SKM-1 (cell line): ENCODE results near the gene OTOG.

Experiments used
- DNase-seq: peaks from one replicate; lab custom pipeline; 2025; ENCODE audit not compliant: unreplicated experiment; lab: John Stamatoyannopoulos, UW

The OTOG gene

GRCh38 chr11:17581036-17581731, 34.1 kb downstream of the OTOG start:
- no peak for DNase-seq

- no peak for DNase-seq
Observed at GRCh38 chr11:17581732-17582053, 34.6 kb downstream of the OTOG start.

DNA sequence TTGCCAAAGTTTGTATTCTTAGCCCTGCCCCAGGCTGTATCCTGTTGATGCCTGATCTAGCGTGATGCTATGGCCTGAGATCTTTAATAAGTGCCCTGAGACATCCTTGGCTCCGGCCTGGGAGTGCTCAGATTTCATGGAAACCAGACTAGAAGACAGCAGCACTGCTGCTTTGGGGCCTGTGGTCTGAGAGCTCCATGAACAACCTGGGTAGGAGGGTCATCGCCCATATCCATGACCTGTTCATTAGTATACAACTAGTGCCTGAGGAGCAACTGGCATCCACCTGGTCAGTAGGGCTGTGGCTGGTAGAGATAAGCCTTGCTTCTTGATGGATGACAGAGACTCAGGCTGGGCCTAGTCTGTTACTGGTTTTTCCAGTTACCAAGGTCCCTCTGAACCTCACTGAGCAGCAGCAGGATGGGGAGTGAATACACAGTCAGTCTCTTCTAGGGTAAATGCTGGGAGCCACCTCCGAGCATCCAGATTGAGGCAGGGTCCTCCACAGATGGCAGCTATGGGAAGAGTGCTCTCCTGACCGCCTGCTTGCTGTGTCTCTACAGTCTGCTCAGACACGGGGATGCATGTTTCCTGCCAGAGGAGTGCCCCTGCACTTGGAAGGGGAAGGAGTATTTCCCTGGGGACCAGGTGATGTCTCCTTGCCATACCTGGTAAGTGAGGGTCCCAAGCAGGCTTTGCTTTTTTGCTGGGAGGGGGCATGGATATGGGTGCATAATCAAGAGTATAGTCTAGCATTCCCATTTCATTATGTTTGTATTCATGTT, 39.0 kb downstream of the OTOG start:
- no peak for DNase-seq

GRCh38 chr11:17588166-17588565, 41.1 kb downstream of the OTOG start:
- DNase-seq: no peak

GRCh38 chr11:17588721-17589120, 41.7 kb downstream of the OTOG start:
- DNase-seq: no peak

- no peak for DNase-seq
Observed at GRCh38 chr11:17590463-17590862, 43.4 kb downstream of the OTOG start.

DNA sequence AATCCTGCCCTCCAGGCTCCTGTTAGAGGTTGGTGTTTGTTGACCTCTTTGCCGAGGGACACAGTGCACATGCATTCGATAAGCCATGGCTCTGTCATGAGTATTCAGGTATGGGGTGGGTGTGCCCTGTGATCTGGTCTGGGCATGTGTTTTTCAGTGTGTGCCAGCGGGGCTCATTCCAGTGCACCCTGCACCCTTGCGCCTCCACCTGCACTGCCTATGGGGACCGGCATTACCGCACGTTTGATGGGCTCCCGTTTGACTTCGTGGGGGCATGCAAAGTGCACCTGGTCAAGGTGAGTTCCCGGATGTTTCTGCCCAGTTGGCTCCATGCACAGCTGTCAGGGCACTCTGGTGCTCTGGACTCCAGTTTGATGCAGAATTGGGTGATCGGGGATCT, 44.2 kb downstream of the OTOG start:
- DNase-seq: no peak

DNA sequence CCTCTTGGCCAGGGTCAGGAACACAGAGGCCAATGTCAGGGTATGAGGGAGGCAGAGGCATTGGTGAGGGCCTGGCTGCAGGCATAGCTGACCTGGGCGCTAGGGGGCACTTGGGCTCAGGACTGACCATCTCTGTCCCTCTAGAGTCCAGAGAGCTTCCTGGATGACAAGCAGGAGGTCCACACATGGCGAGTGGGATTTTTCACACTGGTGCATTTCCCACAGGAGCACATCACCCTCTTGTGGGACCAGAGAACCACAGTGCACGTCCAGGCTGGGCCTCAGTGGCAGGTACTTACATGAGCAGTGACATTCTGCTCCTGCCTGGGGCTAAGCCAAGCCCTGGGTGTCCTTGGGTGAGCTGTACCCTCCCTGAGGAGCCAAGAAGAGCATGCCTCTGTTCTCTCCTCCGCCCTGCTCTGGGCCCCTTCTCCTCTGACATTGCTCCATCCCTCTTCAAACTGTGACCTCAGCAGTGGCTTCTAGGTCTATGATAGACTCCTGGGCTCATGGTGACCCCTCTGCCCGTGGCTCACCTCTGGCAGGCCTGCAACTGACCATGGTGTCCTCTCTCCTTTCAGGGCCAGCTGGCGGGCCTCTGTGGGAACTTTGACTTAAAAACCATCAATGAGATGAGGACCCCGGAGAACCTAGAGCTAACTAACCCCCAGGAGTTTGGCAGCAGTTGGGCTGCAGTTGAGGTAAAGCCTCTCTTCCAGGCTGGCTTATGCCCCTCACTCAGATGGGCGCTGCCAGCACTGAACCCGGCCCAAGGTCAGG, 46.6 kb downstream of the OTOG start:
- no peak for DNase-seq

DNA sequence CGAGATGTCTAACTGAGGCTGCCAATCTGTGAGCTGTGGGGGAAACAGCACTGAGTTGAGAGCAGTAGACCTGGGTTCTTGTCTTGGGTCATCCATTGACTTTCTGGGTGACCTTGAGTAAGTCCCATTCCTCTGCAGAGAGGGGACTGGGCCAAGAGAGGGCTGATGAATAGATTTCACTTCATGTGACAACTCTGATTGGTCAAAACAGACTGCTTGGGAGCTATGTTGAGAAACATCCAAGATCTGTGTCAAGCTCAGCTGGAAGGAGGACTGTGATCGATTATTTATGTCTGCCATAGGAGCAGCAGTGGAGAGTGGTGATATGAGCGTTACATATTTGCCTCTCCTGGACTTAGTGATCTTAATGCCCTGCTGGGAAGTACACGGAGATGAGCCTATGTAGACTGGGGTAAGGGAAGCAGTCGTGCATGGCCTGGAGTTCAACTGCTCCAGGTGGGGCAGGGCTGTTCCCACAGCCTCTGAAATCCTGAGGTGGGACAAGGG, 47.7 kb downstream of the OTOG start:
- no peak for DNase-seq

DNA sequence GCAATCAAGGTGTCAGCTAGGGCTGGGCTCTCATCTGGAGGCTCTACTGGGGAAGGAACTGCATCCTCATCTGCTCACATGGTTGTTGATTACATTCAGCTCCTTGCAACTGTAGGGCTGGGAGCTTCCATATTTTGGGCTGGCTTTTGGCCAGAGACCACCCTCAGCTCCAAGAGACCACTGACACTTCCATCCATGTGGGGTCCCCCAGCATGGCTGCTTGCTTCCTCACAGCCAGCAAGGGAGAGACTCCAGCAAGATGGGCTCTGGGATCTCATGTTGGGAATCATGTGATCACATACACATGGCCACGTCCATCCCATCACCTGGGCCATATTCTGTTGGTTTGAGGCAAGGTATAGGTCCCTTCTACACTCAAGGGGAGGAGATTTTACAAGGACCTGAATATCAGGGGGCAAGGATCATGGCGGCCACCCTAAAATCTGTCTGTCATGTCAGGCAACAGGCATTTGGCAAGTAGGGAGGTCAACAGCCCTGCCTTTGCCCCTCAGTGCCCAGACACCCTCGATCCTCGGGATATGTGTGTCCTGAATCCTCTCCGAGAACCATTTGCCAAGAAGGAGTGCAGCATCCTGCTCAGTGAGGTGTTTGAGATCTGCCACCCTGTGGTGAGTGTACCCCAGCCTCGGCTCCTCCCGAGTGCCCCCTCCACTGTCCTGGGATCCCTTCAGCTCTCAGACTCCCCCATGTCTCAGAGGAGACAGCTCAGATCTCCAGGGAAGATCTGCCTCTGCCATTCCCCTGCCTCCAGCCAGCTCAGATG, 48.7 kb downstream of the OTOG start:
- DNase-seq: no peak

DNA sequence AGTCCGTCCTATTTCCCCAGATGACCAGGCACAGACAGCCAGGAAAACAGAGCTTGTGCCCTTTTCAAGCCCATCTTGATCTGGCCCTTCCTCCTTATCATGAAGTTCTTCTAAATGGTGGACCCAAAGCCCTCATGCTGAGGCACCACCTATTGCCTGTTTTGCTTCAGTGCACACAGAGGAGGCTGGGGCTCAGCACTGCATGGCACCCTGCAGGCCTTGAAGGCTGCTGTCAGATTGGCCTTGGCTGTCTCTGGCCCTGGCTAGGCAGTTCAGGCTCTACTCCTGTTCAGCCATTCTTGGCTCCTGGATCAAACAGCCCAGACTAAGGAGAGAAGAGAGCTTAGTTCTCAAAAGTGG, 49.2 kb downstream of the OTOG start:
- no peak for DNase-seq

- DNase-seq: no peak
Observed at GRCh38 chr11:17596711-17597110, 49.7 kb downstream of the OTOG start.

GRCh38 chr11:17597770-17598169, 50.7 kb downstream of the OTOG start:
- no peak for DNase-seq

GRCh38 chr11:17598700-17599459, 51.8 kb downstream of the OTOG start:
- peak; percentile 16 for DNase-seq

DNA sequence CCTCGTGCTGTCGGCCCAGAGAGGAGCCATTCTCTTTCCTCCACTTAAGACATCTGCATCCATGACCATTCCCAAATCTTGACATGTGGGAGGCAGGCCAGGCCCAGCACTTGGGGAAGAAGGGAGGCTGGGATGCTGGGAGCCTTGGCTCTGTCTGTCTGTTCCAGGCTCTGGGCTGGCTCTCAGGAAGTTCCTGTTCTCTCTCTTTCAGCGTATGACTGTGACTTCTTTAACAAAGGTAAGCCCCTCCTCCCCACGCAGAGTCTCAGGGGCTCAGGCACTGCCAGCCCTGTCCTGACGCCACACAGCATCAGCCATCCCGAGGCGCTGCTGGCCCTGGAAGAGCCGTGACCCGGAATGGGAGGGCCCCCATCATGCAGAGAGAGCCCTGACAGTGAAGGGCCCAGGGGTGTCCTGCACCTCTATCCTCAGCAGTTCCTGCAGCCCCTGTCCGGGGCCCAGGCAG, 52.4 kb downstream of the OTOG start:
- DNase-seq: no peak

GRCh38 chr11:17600316-17601255, 53.5 kb downstream of the OTOG start:
- no peak for DNase-seq

DNA sequence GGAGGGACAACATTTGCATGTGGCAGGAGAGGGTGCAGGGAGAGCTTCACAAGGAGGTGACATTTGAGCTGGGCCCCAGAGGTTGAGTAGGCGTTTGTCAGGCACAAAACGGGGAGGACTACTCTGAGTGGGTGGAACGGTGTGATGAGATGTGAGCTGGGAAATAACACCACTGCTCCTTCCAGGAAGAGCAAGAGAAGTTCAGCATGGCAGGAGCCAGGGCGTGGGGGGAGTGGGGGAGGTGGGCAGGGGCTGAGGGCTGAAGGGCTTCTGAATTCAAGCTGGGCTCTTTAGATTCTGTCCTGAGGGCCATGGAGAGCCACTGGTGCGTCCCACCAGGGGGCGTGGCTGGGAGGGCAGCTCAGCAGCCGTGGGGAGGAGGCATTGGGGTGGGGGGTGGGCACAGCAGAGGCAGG, 54.2 kb downstream of the OTOG start:
- no peak for DNase-seq

DNA sequence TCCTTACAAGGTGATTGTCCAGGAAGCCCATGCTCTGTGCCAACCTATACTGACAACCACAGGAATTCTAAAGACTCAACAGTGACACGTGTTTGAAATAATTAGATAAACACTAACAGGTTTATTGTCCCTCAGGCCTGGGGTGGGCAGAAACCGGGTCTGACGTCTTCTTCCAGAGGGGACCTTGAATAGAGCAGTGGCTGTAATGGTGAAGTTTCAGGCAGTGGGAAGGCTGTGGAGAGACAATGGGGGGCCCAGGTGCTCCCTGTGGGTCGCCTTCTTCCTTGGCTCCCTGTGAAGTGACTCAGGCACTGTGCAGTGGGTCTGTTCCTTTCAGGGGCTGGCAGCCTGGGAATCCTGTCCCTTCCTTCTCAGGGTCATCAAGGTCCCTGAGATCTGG, 54.6 kb downstream of the OTOG start:
- no peak for DNase-seq
